ENCODE data around the gene PVALB.
A peak's percentile ranks its signal among the peaks of the same experiment; 100 is the strongest.

Gene PVALB

DNA sequence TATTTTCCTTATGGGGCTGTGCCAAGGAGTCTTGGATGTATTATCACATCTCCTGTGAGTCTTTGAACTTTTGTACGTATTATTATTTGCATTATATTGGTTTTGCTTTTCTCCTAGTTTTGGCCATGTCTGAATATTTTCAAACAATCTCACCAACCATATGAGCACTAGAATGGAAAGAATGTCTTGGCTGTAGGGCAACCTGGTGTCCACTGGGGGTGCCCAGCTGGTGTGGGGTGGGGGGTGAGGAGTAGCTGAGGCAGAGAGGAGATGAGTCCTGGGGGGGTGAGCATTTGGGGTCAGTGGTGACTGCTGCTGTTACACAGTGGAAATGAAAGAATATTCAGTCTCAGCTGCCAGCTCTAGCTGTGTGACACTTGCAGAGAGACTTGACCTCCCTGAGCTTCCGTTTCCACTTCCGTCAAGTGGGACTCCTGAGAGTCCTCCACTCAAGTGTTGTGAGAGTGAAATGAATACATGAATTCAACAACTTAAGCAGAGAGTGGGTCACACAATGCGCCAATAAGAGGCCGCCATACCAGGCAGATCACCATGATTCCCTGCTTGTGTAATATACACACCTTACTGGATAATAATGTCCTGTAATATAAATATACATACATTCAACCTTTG lies 12.7 kb upstream of the PVALB start:
- Mint-ChIP-seq H3K9me3 (no peaks in the 10 kb centered on the region), H3K27me3 (peaks cover 9% of the 10 kb centered on the region), H3K27ac (no peak overlapping the region), H3K36me3 (no peaks in the 10 kb centered on the region), H3K4me3 (no peak overlapping the region), H3K4me1 (peaks cover 20% of the 10 kb centered on the region)

DNA sequence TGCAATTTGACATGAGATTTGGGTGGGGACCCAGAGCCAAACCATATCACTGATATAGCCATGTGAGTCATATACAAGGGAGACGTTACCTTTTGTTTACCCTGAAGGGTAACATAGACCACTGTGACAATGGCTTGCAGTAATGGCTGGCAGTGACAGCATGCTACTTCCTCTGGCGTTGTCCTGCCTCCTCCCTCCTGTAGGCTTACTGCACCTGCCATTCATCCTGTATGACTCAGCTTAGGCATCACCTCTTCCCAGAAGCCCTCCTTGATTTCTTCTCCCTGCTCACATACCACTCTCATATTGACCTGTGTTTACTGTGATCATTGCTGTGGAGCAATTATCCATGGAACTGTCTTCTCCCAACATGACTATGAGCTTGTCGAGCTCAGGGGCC lies 12.0 kb upstream of the PVALB start:
- no peaks in the 10 kb centered on the region for H3K36me3 Mint-ChIP-seq
- peaks cover 20% of the 10 kb centered on the region for H3K4me1 Mint-ChIP-seq
- peaks cover 7% of the 10 kb centered on the region for H3K27me3 Mint-ChIP-seq
- no peaks in the 10 kb centered on the region for H3K9me3 Mint-ChIP-seq
- H3K4me3 Mint-ChIP-seq = no peak overlapping the region
- no peak overlapping the region for H3K27ac Mint-ChIP-seq

DNA sequence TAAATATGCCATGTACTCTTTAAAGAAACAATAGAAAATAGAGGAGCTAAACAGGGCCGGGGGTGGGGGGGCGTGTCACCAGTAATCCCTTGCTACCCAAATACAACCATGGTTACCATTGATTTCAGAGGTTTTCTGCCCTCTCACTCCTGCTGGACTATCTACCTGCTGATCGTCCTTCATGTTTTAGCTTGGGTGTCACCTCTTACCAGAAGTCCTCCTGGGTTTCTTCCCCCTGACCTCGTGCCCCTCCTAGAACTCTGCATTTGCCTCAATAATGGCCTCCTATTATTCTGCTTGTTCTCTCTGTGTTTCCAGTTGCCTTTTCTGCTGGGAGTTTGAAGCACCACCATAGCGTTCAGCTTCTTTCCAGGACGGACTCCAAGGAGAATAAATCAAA lies 9.4 kb upstream of the PVALB start:
- Mint-ChIP-seq H3K27me3 (no peaks in the 10 kb centered on the region), H3K27ac (no peak overlapping the region), H3K36me3 (no peaks in the 10 kb centered on the region), H3K4me1 (peaks cover 17% of the 10 kb centered on the region), H3K4me3 (no peak overlapping the region), H3K9me3 (no peaks in the 10 kb centered on the region)

GRCh38 chr22:36824655-36825054 lies 7.8 kb upstream of the PVALB start:
- Mint-ChIP-seq H3K27ac (no peak overlapping the region), H3K9me3 (no peaks in the 10 kb centered on the region), H3K36me3 (no peaks in the 10 kb centered on the region), H3K4me1 (peaks cover under 1% of the 10 kb centered on the region), H3K27me3 (peaks cover 2% of the 10 kb centered on the region), H3K4me3 (no peak overlapping the region)

DNA sequence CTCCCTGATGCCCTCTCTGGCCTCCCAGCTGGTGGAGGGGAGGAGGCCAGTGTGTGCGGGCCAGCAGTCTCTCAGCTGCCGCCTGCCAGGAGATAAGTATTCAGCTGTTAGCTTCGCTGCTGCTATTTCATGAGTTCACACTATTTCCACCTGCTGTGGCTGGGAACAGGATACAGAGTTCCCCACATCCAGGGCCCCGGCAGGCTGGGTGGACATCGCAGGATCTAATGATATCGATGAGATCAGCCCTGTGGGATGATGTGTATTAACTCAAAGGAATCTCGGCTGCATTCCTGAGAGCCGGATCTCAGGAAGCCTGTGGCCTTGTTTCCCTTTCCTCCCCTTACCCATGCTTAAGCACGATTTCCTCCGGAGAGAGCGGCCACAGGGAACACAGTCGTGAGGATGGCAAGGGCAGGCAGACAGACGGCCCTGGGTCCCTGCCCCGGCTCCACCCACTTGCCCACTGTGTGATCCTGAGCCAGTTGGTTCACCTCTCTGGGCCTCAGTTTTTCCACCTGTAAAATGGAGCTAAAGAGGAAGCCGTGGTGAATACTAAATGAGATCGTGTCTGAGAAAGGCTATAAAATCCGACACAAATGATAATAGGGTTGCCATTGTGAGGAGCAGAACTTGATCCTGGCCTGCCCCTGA lies 6.5 kb upstream of the PVALB start:
- H3K27ac Mint-ChIP-seq = no peak overlapping the region
- no peaks in the 10 kb centered on the region for H3K9me3 Mint-ChIP-seq
- H3K4me1 Mint-ChIP-seq = no peaks in the 10 kb centered on the region
- no peak overlapping the region for H3K4me3 Mint-ChIP-seq
- no peaks in the 10 kb centered on the region for H3K36me3 Mint-ChIP-seq
- peaks cover 10% of the 10 kb centered on the region for H3K27me3 Mint-ChIP-seq

DNA sequence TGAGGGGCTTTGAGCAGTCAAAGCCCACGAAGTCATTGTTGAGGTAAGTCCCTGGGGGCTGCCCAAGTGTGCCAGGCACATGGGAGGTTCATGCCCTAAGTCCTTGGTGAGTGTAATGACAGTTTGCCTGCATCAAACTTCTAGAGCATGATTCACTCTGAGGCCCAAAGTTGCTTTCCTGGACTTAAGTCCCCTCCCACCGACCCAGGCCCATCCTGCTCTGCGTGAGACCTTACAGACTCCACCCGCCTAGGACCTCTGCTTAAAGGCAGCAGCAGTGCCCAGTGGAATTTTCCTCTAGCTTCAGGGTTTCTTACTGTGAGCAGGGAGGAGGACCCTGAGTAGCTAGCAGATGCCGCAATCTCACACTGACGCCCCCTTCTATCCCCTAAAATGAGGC lies 5.7 kb upstream of the PVALB start:
- no peak overlapping the region for H3K4me3 Mint-ChIP-seq
- peaks cover 16% of the 10 kb centered on the region for H3K27me3 Mint-ChIP-seq
- no peak overlapping the region for H3K27ac Mint-ChIP-seq
- peaks cover 4% of the 10 kb centered on the region for H3K4me1 Mint-ChIP-seq
- no peaks in the 10 kb centered on the region for H3K9me3 Mint-ChIP-seq
- H3K36me3 Mint-ChIP-seq = no peaks in the 10 kb centered on the region

DNA sequence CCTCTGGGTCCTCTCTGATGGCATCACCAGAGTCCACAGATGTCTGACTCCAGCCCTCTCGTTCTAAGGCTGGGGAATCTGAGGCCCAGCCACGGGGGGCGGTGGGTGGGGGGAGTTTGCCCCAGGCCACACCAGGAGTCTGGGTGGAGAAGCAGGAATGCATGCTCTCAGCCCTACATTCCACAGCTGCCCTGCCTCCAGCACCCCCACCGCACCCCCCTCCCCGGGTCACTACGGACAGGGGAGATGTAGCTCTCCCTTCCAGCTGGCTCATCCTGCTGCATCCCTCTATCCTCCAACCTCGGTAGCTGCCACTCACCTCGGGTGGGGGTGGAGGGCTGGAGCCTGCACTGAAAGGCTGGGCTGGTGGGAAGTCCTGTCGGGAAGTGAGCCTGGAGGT lies 2.3 kb upstream of the PVALB start:
- no peak overlapping the region for H3K4me3 Mint-ChIP-seq
- no peaks in the 10 kb centered on the region for H3K36me3 Mint-ChIP-seq
- no peaks in the 10 kb centered on the region for H3K9me3 Mint-ChIP-seq
- H3K4me1 Mint-ChIP-seq = peaks cover 19% of the 10 kb centered on the region
- H3K27me3 Mint-ChIP-seq = peaks cover 32% of the 10 kb centered on the region
- no peak overlapping the region for H3K27ac Mint-ChIP-seq

GRCh38 chr22:36818010-36818642 lies 1.3 kb upstream of the PVALB start:
- Mint-ChIP-seq H3K9me3 (no peaks in the 10 kb centered on the region), H3K4me3 (no peak overlapping the region), H3K27ac (no peak overlapping the region), H3K4me1 (peaks cover 19% of the 10 kb centered on the region), H3K36me3 (no peaks in the 10 kb centered on the region), H3K27me3 (peaks cover 34% of the 10 kb centered on the region)

GRCh38 chr22:36817525-36817848 lies 652 bp upstream of the PVALB start:
- Mint-ChIP-seq H3K27me3 (peaks cover 36% of the 10 kb centered on the region), H3K4me1 (peaks cover 19% of the 10 kb centered on the region), H3K4me3 (peak overlapping the region; percentile 19), H3K36me3 (no peaks in the 10 kb centered on the region), H3K27ac (no peak overlapping the region), H3K9me3 (no peaks in the 10 kb centered on the region)

DNA sequence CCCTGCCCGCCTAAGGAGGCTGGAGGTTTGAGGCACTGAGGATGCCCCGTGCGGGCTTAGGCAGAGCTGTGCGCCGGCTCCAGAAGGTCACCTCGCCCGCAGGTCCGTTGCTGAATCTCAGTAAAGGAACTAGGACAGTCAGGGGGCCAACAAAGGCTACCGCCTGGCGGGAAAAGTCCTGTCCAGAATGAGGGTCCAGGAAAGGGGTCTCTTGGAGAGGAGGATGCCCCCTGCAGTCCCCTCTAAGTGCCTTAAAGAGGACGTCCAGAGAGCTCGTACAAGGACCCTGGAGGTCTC lies 548 bp downstream of the PVALB start:
- Mint-ChIP-seq H3K27me3 (peaks cover 36% of the 10 kb centered on the region), H3K27ac (no peak overlapping the region), H3K9me3 (no peaks in the 10 kb centered on the region), H3K4me3 (no peak overlapping the region), H3K36me3 (no peaks in the 10 kb centered on the region), H3K4me1 (peaks cover 19% of the 10 kb centered on the region)

GRCh38 chr22:36815558-36816338 lies 1.1 kb downstream of the PVALB start:
- H3K4me3 Mint-ChIP-seq = peak overlapping the region; percentile 16

DNA sequence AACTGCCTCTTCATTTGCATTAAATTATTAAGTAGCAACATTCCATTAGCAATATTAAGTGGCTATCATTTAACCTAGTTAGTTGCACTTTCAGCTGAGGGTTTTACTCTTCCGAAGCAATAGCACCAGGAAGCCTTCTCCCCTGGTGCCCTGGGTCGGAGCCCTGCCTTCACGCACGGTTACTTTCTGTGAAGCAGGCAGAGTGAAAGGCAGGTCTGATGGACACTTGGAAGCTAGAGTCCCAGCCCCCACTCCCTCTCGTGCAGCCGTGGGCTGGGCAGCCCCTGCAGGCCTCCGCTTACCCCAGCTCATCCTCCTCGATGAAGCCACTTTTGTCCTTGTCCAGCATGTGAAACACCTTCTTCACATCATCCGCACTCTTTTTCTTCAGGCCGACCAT lies 2.0 kb downstream of the PVALB start:
- Mint-ChIP-seq H3K4me1 (peaks cover 19% of the 10 kb centered on the region), H3K9me3 (no peaks in the 10 kb centered on the region), H3K36me3 (no peaks in the 10 kb centered on the region), H3K27me3 (peaks cover 36% of the 10 kb centered on the region), H3K4me3 (no peak overlapping the region), H3K27ac (no peak overlapping the region)

More at GRCh38 chr22:36815558-36816338, 1.1 kb downstream of the PVALB start:
- H3K27me3 Mint-ChIP-seq = peaks cover 36% of the 10 kb centered on the region
- no peaks in the 10 kb centered on the region for H3K36me3 Mint-ChIP-seq
- peaks cover 19% of the 10 kb centered on the region for H3K4me1 Mint-ChIP-seq
- no peak overlapping the region for H3K27ac Mint-ChIP-seq
- H3K9me3 Mint-ChIP-seq = no peaks in the 10 kb centered on the region

DNA sequence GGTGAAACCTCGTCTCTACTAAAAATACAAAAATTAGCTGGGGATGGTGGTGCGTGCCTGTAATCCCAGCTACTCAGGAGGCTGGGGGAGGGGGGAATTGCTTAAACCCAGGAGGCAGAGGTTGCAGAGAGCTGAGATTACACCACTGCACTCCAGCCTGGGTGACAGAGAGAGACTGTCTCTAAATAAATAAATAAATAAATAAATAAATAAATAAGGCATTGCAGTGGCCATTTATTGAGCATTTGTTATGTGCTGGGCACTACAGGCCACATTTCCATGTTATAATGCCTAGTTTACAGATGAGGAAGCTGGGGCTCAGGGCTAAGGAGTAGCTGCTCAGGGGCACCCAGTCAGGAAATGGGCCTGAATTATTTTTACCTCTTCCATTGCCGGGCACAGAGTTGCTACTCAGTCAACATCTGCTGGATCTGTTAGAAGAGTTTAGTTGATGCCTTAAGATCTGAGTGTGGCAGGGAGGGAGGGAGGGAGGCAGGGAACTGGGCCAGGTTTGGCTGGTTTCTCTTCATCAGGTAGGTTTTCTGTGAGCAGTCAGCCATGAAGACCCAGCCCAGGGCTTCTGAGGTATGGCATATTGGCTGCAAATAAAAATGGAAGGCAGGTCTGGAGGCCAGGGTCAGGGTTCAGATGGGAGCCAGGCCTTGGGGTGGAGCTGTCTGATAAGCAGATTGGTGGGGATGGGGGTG lies 5.6 kb downstream of the PVALB start:
- H3K4me1 Mint-ChIP-seq = peaks cover 38% of the 10 kb centered on the region
- H3K9me3 Mint-ChIP-seq = no peaks in the 10 kb centered on the region

DNA sequence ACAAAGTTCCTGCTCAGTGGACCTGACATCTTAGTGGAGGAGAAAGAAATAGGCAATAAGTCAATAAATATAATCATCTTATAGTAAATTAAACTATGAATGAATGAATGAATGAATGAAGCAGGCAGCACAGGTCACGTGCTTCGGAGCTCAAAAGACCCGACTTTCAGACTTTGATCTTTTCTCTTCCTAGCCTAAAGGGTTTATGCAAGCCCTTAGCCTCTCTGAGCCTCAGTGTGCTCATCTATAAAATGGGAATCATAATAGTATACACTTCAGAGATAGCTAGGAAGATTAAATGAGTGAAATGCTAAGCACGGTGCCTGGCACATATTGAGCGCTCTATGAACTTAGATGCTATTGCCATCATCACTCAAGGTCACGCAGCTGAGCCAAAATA lies 7.5 kb downstream of the PVALB start:
- H3K9me3 Mint-ChIP-seq = no peaks in the 10 kb centered on the region
- H3K36me3 Mint-ChIP-seq = no peaks in the 10 kb centered on the region
- H3K4me3 Mint-ChIP-seq = no peak overlapping the region
- H3K4me1 Mint-ChIP-seq = peaks cover 27% of the 10 kb centered on the region
- H3K27ac Mint-ChIP-seq = no peak overlapping the region
- H3K27me3 Mint-ChIP-seq = peaks cover 4% of the 10 kb centered on the region

More for the DNA sequence above, 5.6 kb downstream of the PVALB start:
- Mint-ChIP-seq H3K36me3 (no peaks in the 10 kb centered on the region), H3K4me3 (no peak overlapping the region), H3K27me3 (peaks cover 17% of the 10 kb centered on the region), H3K27ac (no peak overlapping the region)

DNA sequence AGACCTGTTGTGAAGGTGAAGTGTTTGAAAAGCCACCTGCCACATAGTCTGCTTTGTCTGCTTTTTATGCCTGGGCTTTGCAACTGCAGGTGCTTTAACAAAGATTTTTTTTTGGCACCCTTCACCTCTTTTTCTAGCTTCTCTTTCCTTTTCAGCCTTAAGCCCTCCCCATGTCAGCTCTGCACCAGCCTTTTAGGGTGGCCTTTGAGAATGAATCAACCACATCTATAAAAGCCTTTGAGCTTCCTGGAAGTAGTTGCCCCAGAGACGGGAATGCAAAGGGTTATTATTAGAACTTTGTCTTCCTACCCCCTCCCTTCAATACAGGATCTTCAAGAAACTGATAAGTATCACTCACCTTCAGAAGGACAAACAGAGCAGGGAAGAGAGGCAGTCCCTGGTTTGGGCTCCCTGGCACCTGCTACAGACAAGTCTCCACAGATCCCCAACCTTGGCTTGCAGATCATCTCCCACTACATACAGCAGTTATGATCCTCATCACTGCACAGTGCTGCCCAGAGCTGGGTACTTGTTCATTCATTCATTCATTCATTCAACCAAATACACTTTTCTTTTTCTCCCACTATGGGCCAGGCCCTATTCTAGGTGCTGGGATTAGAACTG lies 8.0 kb downstream of the PVALB start:
- Mint-ChIP-seq H3K27me3 (peaks cover 2% of the 10 kb centered on the region), H3K4me3 (peak overlapping the region; percentile 4), H3K27ac (no peak overlapping the region), H3K36me3 (no peaks in the 10 kb centered on the region), H3K9me3 (no peaks in the 10 kb centered on the region), H3K4me1 (peaks cover 27% of the 10 kb centered on the region)

Measured in activated naive CD4-positive, alpha-beta T cell treated with anti-CD3 and anti-CD28 coated beads, Interleukin-2, amount 50 U/mL, for 24 hours (primary cell).